HG03457 (cell line): Measurements from ENCODE around the gene GUCA1A.
"Not testable (repeated sequence)": the region's sequence is repeated elsewhere in the genome, so short reads cannot be mapped to it uniquely, and the experiment has no call there.

Source experiments
- ATAC-seq: cut with Tn5 transposase; IDR thresholded peaks from one replicate; pipeline ENCODE4 v1.9.1; 2021; ENCODE audit warnings: moderate number of reproducible peaks; ENCODE audit not compliant: unreplicated experiment

The GUCA1A gene

DNA sequence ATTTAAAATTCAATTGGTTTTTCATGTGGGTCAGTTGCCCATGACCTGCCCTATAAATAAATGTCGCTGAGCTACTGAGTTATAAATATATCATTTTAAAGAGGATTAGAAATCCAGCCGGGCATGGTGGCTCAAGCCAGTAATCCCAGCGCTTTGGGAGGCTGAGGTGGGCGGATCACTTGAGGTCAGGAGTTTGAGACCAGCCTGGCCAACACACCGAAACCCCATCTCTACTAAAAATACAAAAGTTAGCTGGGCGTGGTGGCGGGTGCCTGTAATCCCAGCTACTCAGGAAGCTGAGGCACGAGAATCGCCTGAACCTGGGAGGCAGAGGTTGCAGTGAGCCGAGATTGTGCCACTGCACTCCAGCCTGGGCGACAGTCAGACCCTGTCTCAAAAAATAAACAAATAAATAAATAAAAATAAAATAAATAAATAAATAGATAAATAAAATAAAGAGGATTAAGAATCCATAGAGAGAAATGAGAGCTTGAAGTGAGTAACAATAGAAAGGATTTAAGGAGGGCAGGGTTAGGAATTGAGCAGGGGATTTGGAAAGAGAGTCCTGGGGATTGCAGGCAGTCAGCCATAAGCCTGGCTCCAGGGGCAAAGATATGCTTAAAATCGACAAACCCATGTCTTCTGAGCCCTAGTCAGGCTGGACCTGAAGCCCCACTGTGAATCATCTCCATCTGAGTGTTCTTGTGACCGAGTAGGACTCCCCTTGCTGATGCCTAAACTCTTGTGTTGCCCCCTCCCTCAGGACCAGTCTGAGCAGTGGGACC is 29.2 kb downstream of the GUCA1A start:
- not testable (repeated sequence) for ATAC-seq

DNA sequence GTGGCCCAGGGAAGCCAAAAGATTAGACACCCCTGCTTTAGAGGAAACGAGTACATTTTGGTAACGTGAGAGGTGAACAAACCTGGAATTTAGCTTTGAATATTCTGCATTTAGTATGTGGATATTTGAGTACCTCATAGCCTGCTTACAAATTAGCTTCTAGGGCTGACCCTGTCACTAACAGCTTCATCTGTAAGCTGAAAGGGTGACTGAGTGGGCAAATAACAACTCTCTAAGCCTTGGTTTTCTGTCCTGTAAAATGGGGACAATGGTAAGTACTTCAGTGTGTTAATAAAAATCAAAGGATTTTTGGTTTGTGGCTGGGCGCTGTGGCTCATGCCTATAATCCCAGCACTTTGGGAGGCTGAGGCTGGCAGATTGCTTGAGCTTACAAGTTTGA is 30.0 kb downstream of the GUCA1A start:
- ATAC-seq: no peak

DNA sequence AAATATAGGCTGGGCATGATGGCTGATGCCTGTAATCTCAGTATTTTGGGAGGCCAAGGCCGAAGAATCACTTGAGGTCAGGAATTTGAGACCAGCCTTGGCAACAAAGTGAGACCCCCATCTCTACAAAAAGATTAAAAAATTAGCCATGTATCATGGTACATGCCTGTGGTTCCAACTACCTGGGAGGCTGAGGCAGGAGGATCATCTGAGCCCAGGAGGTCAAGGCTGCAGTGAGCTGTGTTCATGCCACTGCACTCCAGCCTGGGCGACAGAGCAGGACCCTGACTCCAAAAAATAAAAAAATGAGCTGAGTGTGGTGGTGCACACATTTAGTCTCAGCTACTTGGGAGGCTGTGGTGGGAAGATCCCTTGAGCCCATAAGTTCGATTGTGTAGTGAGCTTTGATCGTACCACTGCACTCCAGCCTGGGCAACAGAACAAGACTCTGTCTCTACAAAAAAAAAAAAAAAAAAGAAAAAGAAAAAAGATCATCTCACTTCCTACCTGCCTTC is 31.7 kb downstream of the GUCA1A start:
- no peak for ATAC-seq

DNA sequence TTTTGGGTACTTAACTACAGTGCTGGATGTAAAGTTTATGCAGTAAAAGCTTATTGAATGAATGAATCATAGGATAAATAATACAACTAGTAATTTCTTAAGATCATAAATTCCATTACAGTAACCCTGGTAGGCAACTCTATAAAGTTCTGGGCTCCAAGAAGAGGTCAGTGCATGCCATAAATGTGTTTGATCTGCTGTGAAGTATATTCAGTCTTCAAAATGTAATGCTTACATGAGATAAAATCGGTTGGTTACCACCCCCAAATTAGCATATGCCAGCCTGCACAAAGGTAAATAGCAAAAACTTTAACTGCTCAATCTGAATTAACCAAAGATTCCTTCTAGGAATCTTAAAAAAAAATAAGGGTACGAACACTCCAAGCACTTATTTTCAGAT is 34.4 kb downstream of the GUCA1A start:
- not testable (repeated sequence) for ATAC-seq

DNA sequence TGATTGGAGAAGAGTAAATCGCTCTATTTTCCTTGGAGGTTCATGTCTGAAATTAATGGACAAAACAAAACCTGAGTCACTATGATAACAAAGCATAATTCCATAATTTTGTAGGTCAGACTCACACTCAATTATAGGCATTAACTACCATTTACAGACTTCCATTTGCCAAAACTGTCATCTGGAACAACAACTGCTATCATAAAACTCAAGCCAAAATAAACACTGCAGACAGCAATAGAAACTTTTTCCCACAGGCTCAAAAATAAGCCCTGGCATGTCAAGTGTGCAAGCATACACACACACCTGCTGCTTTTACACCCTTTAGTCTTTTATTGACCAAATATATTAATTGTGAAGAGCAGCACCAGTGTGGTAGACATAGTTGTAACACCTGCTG is 37.4 kb downstream of the GUCA1A start:
- no peak for ATAC-seq

DNA sequence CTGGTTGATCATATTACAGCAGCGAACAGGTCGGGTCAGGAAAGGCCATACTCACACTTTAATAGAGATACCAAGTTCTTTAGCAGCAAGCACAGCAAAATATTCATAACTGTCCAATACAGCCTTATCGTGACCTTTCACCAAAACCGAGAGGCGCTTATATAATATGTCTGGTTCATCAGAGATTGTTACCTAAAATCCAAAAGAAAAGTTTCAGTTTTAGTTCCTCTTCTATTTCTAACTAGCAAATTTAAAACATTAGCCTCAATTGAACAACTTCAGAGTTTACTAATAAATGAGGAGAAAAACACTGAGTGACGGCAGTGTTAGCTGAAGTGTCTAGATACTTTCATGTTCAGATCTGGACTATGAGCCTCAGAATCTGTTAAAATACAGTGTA is 38.6 kb downstream of the GUCA1A start:
- no peak for ATAC-seq

DNA sequence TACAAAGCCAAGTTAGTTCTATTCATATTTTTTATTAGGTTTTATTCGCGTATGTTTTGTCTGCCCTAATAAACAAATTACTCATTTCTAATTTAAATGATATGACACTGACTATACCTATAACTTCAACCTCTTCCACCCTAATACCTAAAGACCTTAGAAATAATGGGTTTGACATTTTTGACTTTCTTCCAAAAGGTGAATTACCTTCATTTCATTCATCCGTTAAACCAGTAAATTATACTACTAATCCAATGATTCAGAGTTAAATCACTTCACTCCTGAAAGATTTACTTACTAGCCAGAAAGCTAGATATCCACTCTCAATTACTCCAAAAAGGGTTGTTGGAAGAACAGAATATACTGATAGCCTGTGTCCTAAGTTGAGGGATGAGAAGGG is 39.3 kb downstream of the GUCA1A start:
- ATAC-seq: no peak

DNA sequence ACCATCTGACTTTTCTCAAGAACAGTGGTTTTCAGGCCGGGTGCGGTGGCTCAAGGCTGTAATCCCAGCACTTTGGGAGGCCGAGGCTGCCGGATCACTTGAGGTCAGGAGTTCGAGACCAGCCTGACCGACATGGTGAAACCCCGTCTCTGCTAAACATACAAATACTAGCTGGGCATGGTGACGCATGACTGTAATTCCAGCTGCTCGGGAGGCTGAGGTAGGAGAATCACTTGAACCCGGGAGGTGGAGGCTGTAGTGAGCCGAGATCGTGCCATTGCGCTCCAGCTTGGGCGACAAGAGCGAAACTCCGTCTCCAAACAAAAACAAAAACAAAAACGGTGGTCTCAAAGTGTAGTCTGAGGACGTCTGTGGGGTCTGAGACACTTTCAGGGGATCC is 43.3 kb downstream of the GUCA1A start:
- not testable (repeated sequence) for ATAC-seq

DNA sequence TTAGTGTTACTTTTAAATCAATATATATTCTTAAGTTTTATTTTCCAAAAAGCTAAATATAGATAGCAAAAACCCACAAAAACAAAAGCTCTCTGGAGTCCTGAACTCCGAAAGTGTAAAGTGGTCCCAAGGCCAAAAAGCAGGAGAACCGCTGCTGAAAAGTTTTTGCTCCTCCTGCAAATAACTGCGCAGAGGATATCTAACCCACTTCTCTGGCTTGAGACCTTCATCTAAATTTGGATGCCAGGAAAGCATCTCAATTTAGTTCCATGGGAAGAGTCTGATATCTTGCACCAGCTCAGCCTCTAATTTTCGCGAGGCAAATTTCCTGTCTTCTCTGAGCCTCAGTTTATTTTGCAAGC is 44.0 kb downstream of the GUCA1A start:
- no peak for ATAC-seq

DNA sequence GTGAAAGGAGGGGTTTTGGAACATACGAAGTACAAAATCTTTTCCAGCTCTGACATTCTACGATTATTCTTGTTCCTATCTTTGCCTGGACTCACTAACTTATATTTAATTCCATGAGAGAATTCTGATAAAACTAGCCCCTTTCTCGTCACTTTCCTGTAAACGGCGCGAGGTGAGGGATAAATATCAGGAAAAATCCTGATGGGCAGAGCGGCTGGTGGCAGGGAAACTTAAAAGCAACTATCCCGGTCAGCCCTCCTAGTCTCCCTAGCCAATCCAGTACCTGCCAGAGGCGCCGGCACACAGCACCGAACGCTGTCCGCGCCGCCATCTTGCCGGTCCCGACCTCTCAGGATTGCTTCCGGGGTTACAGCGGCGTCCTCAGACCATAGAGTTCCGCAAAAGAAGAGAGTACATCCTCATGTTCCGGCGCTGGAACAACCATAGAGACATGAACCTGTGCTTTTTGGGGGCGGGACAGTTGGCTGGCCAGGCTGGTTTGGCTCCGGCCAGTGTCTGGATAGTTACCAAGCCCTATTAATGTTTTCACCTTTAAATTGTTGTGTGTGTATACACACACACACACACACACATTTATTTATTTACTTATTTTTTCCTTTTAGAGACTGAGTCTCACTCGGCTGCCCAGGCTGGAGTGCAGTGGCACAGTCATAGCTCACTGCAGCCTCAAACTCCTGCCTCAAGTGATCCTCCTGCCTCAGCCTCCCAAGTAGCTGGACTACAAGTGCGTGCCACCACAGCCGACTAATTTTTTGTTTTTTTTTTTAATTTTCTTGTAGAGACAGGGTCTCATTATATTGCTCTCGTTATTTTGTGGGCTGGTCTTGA is 44.6 kb downstream of the GUCA1A start, which contains the start of gene MRPS10:
Gene MRPS10, minus strand, starts transcription at position 343 of the 849 bp plus-strand sequence. Its CDS starts 12 bp downstream, at position 331.
- ATAC-seq: peak; percentile 68

DNA sequence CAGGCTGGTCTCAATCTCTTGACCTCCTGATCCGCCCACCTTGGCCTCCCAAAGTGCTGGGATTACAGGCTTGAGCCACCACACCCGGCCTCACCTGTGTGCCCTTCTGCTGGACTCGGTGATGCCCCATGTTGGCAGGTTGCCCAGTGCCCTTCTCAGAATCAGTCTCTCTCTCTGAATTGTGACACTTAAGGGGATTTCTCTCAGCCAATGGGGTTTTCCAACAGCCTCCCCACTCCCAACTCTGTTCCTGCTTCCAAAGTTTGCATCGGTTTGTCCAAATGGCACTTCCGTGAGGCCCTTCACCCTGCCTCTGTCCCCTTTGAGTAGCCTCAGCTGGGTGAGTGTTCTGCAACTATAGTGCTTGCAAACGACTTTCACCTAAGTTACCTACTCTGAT is 47.6 kb downstream of the GUCA1A start:
- no peak for ATAC-seq

DNA sequence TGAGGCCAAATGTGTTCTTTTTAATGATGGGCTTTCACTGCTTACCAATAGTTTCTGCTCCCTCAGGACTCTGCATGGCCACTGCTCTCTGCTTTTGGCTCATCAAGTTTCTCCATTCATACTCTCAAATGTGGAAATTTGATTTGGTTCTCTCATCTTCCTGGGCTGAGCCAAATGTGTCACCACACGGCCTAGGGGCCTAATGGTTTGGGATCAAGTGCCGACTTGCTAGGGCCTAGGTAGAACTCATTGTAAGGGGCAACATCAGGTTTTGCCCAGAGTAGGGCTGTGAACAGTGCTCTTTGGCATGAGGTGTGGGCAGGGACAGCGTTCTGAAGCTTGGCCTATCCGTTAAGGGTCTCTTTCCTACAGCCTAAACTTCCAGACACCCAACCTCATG is 48.4 kb downstream of the GUCA1A start:
- ATAC-seq: no peak

DNA sequence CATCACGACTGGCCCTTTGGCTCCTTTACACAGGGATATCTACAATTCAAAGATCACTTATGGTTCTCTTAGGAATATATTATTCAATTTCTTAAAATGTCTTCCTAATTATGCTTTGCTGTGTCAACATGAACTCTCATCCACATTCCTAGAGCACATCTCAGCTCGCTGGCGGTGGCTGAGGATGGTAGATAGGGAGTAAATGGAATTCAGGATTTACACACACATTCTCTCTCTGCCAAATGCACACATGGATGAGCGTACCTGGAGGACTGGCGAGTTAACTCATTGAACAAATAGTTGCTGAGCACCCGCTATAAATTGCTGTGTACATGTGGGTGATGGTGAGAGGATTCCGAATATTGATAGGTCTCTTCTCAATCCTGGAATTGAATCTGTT is 49.3 kb downstream of the GUCA1A start:
- no peak for ATAC-seq

DNA sequence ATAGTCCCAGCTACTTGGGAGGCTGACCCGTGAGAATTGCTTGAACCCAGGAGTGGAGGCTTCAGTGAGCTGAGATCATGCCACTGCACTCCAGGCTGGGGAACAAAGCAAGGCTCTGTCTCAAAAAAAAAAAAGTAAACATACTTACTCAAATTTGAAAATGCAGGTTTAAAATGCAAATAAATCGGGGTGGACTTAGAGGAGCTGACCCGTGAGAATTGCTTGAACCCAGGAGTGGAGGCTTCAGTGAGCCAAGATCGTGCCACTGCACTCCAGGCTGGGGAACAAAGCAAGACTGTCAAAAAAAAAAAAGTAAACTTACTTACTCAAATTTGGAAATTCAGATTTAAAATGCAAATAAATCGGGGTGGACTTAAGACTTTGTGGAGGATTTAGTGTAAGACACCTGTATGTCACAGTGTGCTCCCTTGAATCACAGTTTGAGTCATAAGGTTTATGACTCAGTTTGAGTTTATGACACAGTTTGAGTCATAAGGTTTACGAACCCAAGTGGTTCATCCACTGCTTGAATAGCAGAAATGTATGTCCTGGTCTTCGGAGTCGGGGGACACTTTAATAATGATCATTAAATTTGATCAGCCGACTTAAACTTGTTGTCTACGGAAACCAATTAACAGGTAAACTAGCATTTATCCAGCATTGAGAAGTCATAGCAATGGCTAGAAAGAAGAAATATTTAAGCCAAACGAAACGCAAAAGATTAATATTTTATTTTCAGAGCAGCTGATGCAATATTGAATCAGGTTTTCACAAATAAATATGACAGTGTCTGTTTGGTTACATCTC is 51.3 kb downstream of the GUCA1A start:
- ATAC-seq: peak; percentile 86

DNA sequence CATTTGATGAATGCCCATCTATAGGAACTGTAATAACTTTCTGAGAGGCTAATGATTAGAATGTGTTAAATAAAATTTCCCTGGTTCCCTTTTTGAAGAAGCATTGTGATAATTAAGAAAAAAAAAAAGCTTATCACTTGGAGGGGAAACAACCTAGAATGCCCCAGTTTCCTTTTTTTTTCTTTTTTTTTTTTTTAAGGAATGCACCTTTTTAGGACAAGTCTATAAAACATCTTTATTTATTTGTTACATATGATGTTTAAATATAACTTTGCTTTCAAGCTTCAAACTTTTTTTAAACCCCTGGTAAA is 51.8 kb downstream of the GUCA1A start:
- no peak for ATAC-seq

DNA sequence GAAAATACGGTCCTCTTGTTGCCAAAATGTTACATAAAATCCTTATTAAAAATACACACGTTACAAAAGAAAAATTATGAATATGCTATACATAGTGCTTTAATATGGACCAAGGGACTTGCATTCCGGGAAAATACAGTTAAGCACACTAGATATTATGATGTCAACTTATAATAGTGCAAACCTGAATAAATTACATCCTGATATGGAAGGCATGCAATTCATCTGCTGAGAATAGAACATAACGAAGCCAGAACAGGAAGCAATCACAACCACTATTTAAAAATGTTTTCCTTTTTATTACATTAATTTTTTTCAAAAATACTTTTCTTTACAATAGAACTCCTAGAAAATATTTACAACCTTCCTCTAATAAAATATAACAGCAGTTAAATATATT is 52.3 kb downstream of the GUCA1A start:
- no peak for ATAC-seq

DNA sequence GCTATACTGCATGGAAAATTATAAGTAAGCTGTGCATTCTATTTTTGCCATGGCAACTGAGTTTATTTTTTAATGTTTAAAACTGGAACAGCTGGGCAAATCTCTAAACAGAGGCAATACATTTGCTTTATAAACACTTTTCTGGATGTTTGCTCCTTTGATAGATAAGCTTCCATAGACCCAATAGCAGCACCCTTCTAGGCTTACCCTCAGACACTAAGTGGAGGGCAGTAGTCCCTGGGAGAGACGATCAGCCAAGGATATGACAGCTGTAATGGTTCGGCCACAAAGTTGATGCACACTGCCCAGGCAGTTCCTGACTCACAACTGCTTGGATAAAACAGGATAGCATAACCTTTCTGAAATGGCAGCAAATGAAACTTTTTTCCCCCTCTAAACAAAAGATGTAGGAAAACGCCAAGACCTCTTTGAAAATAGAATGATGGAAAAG is 53.0 kb downstream of the GUCA1A start:
- ATAC-seq: no peak

DNA sequence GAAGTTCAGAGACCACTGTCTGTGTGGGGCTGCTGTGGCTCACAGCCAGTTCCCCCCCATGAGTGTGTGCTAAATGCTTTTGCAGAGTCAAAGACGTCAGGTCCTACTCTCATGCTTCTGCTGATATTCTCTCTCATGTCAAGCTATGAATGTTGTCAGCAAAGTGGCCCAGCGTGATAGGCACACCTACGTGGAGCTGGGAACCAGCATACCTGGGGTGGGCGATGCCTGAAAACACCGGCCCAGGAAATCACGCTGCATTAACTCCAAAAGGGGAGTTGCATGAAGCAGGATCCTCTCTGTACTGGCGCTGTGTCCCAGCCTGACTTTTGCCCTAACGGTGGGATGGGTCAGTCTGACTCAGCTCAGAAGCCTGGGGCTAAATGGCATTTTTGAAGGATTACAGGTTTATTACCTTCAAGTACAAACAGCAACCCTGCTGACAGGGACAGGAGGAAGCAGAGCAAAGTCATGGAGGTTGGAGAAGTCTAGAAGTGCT is 53.5 kb downstream of the GUCA1A start:
- ATAC-seq: no peak

DNA sequence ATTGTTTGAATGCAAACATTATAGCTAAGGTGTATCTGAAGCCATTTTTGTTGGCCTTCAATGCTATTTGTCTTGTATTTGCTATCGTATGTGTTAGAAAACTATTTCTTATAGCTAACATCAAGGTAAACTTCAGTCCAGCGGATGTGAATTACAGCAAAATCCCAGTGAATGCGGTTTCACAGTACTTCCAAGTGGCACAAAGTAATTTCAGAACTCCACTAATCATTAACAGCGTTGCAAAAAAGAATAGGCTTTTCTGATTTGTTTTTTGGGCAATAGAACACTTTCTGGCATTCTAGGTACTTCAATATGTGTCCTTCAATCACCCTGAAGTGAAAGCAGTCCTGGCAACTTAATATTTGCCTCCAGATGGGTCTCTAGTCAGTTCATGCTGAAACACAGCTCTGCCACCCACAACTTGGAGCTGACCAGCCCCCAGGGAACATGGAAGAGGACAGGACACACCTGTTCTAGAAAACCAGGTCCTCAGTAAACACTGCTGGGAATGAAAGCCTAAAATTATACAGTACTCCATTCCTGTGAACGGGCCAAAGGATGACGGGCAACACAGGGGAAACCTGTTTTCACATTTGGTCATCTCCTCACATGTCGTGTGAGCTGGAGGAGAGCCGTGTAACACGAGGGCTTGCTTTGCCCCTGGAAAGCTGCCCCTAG is 54.1 kb downstream of the GUCA1A start:
- ATAC-seq: no peak

DNA sequence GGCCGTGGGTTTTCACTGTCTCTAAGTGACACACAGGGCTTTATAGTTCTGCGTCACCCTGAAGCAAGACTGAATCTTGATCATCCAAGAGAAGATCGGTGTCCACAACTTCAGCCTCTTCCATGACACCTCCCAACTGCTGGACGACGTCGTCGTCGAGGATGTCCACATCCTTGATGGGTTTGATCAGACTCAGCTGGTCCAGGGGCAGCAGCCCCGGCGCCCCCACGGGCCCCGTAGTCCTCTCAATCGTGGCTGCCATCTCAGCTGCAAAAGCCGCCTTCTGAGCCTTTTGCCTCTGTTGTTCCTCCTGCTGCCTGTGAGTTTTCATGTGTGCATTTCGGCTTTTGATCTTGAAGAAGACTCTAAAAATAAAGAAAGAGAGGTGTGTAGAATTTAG is 55.1 kb downstream of the GUCA1A start:
- ATAC-seq: no peak
